ENCODE results near the gene ZFYVE28.

Gene ZFYVE28

GRCh38 chr4:2324891-2325290, 93.6 kb downstream of the ZFYVE28 start:
- no peak for DNase-seq (ENCODE audit: low read depth)

GRCh38 chr4:2322841-2323240, 95.6 kb downstream of the ZFYVE28 start:
- no peak overlapping the region for H3K4me3 ChIP-seq (ENCODE audit: low read depth, low read length)
- no peak for DNase-seq (ENCODE audit: low read depth)

More at GRCh38 chr4:2324891-2325290, 93.6 kb downstream of the ZFYVE28 start:
- H3K4me3 ChIP-seq (ENCODE audit: low read depth, low read length): no peak overlapping the region

- DNase-seq (ENCODE audit: low read depth): no peak
- H3K4me3 ChIP-seq (ENCODE audit: low read depth, low read length): no peak overlapping the region
Observed at GRCh38 chr4:2322227-2322626, 96.2 kb downstream of the ZFYVE28 start.

- no peak overlapping the region for H3K4me3 ChIP-seq (ENCODE audit: low read depth, low read length)
- no peak for DNase-seq (ENCODE audit: low read depth)
Observed at GRCh38 chr4:2321279-2322196, 96.9 kb downstream of the ZFYVE28 start.

GRCh38 chr4:2320746-2321145, 97.7 kb downstream of the ZFYVE28 start:
- DNase-seq (ENCODE audit: low read depth): no peak
- H3K4me3 ChIP-seq (ENCODE audit: low read depth, low read length): no peak overlapping the region

DNA sequence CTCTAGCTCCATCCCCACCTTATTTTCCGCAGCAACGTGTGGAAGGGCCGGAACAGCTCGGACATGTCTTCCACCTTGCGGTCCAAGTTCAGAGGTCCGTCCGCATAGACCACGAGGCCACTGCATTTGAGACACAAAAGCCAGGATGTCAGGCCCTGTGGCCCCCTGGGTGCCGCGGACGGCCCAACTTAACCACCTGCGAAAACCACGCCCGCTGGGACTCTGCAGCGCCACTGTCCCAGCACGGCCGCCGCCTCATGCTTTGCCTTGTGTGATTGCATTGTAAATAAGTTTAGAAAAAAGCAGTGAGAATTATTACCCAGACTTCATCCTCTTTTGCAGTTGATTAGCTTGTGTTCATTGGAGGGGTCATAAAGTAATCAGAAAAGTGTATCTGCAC, 98.3 kb downstream of the ZFYVE28 start:
- no peak overlapping the region for H3K4me3 ChIP-seq (ENCODE audit: low read depth, low read length)
- DNase-seq (ENCODE audit: low read depth): no peak

GRCh38 chr4:2318885-2319284, 99.6 kb downstream of the ZFYVE28 start:
- H3K4me3 ChIP-seq (ENCODE audit: low read depth, low read length): no peak overlapping the region
- no peak for DNase-seq (ENCODE audit: low read depth)

GRCh38 chr4:2318476-2318875, 100.0 kb downstream of the ZFYVE28 start:
- no peak for DNase-seq (ENCODE audit: low read depth)
- H3K4me3 ChIP-seq (ENCODE audit: low read depth, low read length): no peak overlapping the region

DNA sequence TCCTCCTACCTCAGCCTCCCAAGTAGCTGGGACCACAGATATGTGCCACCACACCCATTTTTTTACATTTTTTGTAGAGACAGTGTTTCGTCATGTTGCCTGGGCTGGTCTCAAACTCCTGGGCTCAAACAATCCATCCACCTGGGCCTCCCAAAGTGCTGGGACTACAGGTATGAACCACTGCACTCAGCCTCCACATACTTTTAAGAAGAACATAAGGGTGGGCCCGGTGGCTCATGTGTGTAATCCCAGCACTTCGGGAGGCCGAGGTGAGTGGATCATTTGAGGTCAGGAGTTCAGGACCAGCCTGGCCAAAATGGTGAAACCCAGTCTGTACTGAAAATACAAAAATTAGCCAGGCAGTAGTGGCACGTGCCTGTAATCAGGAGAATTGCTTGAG, 105.1 kb downstream of the ZFYVE28 start:
- no peak for DNase-seq (ENCODE audit: low read depth)
- no peak overlapping the region for H3K4me3 ChIP-seq (ENCODE audit: low read depth, low read length)

- no peak for DNase-seq (ENCODE audit: low read depth)
- no peak overlapping the region for H3K4me3 ChIP-seq (ENCODE audit: low read depth, low read length)
Observed at GRCh38 chr4:2306773-2307410, 111.6 kb downstream of the ZFYVE28 start.

- no peak overlapping the region for H3K4me3 ChIP-seq (ENCODE audit: low read depth, low read length)
- no peak for DNase-seq (ENCODE audit: low read depth)
Observed at GRCh38 chr4:2305766-2306501, 112.5 kb downstream of the ZFYVE28 start.

DNA sequence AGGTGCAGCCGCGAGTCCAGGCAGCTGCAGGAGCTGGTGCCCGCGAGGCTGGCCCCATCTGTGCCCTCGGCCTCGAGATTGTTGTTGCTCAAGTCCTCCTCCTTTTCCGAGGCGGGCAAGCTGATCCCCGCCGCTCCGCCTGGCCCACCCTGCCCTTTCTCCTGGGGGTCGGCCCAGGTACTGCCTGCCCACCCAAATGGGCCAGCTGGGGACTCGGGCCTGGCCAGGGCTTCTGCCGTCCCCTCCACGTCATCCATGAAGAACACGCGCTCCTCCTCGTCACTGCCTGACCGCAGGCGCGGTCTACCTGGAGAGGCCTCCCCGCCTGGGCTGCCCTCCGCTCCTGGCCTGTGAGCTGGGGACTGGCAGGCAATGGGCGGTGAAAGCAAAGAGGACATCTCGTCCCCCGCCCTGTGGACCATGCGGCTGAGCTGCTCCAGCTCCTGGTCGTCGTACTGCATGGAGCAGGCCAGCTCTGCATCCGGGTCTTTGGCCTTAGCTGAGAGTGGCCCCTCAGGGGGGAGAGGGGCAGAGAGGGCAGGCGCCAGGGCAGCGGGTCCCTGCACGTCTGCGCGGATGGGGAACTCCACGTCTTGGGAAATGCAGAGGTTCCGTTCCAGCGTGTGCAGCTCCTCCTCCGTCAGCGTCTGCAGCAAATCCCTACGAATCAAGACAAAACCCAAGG, 113.4 kb downstream of the ZFYVE28 start:
- H3K4me3 ChIP-seq (ENCODE audit: low read depth, low read length): no peak overlapping the region
- no peak for DNase-seq (ENCODE audit: low read depth)

DNA sequence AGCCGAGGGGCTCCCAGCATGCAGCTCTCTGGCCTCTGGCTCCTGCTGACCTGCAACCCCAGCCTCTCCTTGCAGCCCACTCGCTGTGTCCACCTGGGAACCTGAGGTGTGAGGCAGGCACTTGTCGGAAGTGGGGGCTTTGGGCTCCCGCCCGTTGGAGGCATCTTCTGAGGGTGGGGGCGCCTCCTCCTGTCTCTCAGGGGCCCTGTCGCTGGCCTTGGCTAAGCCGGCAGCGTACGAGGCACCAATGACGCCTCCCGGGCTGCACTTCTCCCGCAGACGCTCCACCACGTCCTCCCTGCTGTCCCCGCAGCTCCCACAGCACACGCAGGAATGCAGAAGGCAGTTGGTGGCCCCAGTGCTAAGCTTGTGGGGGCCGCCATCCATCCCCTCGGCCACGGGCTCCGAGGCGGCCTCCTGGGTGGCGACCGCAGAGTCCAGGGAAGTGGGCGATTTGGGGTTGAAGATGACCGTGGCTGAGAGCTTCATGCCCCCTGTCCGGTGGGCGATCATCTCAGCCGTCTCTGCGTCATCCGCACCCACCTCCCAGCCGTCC, 114.0 kb downstream of the ZFYVE28 start:
- no peak for DNase-seq (ENCODE audit: low read depth)
- no peak overlapping the region for H3K4me3 ChIP-seq (ENCODE audit: low read depth, low read length)

DNA sequence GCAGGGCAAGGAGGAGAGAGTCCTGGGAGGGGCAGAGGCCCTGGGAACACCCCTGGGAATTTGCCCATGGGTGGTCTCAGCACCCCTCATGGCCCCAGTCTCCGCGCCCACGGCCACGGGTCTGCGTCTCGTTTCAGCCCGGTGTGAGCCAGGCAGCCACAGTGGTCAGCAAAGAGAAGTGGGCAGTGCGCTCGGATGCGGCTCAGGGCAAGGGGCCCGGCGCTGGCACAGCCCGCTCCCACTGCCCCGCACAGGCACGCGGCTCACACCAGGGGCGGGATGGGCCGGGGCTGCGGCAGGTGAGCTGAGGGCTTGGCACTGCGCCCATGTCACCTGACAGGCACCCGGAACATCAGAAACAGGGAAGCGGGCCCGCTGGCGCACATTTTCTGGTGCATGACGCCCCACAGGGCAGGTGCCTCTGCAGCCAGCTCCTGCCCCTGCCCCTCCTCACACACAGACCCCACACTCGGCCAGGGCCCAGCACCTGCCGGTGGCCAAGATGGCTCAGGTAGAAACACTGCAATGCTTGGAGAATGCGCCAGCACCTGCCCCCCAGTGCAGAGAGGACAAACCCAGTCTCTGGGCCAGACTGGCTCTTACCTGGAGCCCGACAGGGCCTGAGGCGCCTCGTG, 114.6 kb downstream of the ZFYVE28 start:
- DNase-seq (ENCODE audit: low read depth): no peak

GRCh38 chr4:2303121-2303685, 115.2 kb downstream of the ZFYVE28 start:
- no peak overlapping the region for H3K4me3 ChIP-seq (ENCODE audit: low read depth, low read length)
- no peak for DNase-seq (ENCODE audit: low read depth)

More for the DNA sequence above, 114.6 kb downstream of the ZFYVE28 start:
- no peak overlapping the region for H3K4me3 ChIP-seq (ENCODE audit: low read depth, low read length)

- DNase-seq (ENCODE audit: low read depth): no peak
- H3K4me3 ChIP-seq (ENCODE audit: low read depth, low read length): no peak overlapping the region
Observed at GRCh38 chr4:2302387-2303119, 115.9 kb downstream of the ZFYVE28 start.

DNA sequence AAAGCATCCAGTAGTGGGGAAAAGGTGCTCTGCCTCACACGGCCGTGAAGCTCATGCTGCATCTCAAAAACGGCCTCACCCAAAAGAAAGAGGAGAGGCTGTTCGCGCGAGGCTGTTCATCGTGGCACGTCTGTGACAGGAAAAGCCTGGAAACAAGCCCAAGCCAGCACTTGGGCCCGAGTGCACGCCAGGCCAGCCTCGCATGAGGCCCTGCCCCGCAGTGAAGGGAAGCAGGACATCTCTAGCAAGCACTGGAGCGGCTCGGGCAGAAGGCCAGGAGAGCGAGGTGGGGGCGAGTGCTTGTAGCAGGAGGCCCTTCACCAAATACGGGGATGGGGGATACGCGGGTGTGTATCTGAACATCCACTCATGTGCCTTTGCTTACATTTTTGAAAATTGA, 116.6 kb downstream of the ZFYVE28 start:
- H3K4me3 ChIP-seq (ENCODE audit: low read depth, low read length): no peak overlapping the region
- DNase-seq (ENCODE audit: low read depth): no peak

GRCh38 chr4:2301225-2301642, 117.2 kb downstream of the ZFYVE28 start:
- H3K4me3 ChIP-seq (ENCODE audit: low read depth, low read length): no peak overlapping the region
- no peak for DNase-seq (ENCODE audit: low read depth)

All from skeletal muscle cell (primary cell).